ENCODE measurements around the gene ATRIP.

DNA sequence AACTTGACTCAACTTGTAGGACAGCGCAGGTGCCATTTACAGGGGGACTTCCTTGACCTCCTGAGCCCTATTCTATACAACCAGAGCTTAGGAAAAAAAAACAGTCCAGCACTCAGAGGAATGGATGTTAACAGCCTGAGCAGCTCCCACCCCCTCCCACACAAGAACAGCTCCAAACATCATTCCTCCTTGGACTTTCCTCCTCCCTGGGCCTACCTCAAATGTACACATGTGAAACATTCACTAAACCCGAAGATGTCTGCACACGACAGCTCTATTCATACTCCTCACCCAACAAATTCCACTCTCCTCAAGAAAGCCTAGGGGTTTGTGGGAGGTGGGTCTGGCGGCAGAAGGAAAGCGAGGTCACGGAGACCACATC, 503 bp upstream of the ATRIP start:
- TF ChIP-seq, protein P1, sequence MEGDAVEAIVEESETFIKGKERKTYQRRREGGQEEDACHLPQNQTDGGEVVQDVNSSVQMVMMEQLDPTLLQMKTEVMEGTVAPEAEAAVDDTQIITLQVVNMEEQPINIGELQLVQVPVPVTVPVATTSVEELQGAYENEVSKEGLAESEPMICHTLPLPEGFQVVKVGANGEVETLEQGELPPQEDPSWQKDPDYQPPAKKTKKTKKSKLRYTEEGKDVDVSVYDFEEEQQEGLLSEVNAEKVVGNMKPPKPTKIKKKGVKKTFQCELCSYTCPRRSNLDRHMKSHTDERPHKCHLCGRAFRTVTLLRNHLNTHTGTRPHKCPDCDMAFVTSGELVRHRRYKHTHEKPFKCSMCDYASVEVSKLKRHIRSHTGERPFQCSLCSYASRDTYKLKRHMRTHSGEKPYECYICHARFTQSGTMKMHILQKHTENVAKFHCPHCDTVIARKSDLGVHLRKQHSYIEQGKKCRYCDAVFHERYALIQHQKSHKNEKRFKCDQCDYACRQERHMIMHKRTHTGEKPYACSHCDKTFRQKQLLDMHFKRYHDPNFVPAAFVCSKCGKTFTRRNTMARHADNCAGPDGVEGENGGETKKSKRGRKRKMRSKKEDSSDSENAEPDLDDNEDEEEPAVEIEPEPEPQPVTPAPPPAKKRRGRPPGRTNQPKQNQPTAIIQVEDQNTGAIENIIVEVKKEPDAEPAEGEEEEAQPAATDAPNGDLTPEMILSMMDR (IDR thresholded peaks at IDR 0.05): no peak
- no peak for TF ChIP-seq POLR2A (IDR thresholded peaks at IDR 0.05)

All from tibial nerve (tissue), 3 donors.